Measurements from ENCODE around the gene SNX22.
"Not testable (repeated sequence)": the region's sequence is repeated elsewhere in the genome, so short reads cannot be mapped to it uniquely, and the experiment has no call there.

The SNX22 gene

GRCh38 chr15:64151727-64152506 lies at the start of gene SNX22:
Gene SNX22, plus strand, starts transcription at chr15:64151731. Its CDS starts 45 bp downstream, at chr15:64151776.
- DNase-seq (ENCODE audit: low read depth), result no peak
- H3K4me3 ChIP-seq (ENCODE audit: low read depth, low read length), result peak within 1 kb of the TSS; percentile 53
- TF ChIP-seq, protein P1, sequence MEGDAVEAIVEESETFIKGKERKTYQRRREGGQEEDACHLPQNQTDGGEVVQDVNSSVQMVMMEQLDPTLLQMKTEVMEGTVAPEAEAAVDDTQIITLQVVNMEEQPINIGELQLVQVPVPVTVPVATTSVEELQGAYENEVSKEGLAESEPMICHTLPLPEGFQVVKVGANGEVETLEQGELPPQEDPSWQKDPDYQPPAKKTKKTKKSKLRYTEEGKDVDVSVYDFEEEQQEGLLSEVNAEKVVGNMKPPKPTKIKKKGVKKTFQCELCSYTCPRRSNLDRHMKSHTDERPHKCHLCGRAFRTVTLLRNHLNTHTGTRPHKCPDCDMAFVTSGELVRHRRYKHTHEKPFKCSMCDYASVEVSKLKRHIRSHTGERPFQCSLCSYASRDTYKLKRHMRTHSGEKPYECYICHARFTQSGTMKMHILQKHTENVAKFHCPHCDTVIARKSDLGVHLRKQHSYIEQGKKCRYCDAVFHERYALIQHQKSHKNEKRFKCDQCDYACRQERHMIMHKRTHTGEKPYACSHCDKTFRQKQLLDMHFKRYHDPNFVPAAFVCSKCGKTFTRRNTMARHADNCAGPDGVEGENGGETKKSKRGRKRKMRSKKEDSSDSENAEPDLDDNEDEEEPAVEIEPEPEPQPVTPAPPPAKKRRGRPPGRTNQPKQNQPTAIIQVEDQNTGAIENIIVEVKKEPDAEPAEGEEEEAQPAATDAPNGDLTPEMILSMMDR (conservative IDR thresholded peaks at IDR 0.05; ENCODE audit: low read depth, low read length), result no peak

DNA sequence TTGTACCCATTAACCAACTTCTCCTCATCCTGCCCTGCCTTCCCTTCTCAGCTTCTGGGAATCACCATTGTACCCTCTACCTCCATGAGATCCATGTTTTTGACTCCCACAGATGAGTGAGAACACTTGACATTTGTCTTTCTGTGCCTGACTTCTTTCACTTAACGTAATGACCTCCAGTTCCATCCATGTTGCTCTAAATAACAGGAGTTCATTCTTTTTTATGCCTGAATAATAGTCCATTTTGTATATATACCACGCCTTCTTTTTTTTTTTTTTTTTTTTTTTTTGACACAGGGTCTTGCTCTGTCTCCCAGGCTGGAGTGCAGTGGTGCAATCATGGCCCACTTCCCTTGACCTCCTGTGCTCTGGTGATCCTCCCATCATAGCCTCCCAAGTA lies 49.0 kb upstream of the SNX22 start:
- DNase-seq (ENCODE audit: low read depth), result no peak
- no peak overlapping the region for H3K4me3 ChIP-seq (ENCODE audit: low read depth, low read length)
- TF ChIP-seq, protein P1 (conservative IDR thresholded peaks at IDR 0.05; ENCODE audit: low read depth, low read length), result no peak

- TF ChIP-seq, protein P1 (conservative IDR thresholded peaks at IDR 0.05; ENCODE audit: low read depth, low read length), result no peak
- peak; percentile 82 for DNase-seq (ENCODE audit: low read depth)
- no peak overlapping the region for H3K4me3 ChIP-seq (ENCODE audit: low read depth, low read length)
These were observed 46.3 kb upstream of the SNX22 start for GRCh38 chr15:64105113-64105704.

DNA sequence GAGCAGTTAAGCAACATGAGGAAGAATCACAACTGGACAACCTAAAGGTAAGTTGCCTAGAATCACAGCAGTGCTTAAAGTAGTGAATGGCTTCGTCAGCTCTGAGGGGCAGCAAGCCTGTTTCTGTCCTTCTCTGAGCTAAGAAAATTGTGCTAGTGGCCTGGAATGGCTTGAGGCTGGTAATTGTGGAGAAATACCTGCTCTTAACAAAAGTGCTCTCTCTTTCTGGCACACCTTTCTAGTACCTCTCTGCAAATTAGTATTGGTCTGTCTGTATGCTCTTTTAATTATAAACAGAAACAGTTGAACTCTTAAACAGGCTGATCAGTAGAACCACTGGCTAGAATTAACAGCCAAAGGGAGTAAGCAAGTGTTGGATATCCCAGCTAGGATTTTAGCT lies 44.2 kb upstream of the SNX22 start:
- DNase-seq (ENCODE audit: low read depth), result no peak
- TF ChIP-seq, protein P1 (conservative IDR thresholded peaks at IDR 0.05; ENCODE audit: low read depth, low read length), result no peak
- H3K4me3 ChIP-seq (ENCODE audit: low read depth, low read length), result no peak overlapping the region

GRCh38 chr15:64110108-64110701 lies 41.3 kb upstream of the SNX22 start:
- DNase-seq (ENCODE audit: low read depth); H3K4me3 ChIP-seq (ENCODE audit: low read depth, low read length): not testable (repeated sequence)

- DNase-seq (ENCODE audit: low read depth), result no peak
- H3K4me3 ChIP-seq (ENCODE audit: low read depth, low read length), result no peak overlapping the region
- TF ChIP-seq, protein P1 (conservative IDR thresholded peaks at IDR 0.05; ENCODE audit: low read depth, low read length), result no peak
These were observed 40.4 kb upstream of the SNX22 start for GRCh38 chr15:64110950-64111678.

DNA sequence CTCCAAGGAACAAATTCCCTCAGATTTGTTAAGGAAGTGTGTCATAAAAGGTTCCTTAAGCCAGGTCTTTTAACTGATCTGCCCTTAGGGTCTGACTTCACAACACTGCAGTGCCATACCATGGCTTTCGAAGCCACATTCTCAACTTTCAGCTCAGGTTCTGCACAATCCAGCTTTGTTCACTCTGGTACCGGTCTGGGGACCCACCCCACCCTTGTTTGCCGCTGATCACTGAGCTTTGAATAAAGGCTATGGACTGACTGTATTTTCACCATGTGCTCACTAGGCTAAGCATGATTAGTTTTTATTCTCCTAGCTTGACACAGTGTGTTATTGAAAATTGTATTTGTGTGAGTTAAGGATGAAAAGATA lies 39.9 kb upstream of the SNX22 start:
- no peak for DNase-seq (ENCODE audit: low read depth)
- TF ChIP-seq, protein P1 (conservative IDR thresholded peaks at IDR 0.05; ENCODE audit: low read depth, low read length), result no peak
- no peak overlapping the region for H3K4me3 ChIP-seq (ENCODE audit: low read depth, low read length)

All from choroid plexus epithelial cell (primary cell).